H1 (cell line): ENCODE data around the gene OR10H1. TPM values are rescaled to one million over a fixed set of nuclear protein-coding genes. Genes with fewer than 3 reads are reported as not detected.

Experiments used
- CTCF ChIA-PET: fragments of 300-600 bp; sonication (Branson Sonifier 250); formaldehyde crosslinking; loops from one replicate; lab custom pipeline; 2021; ENCODE audit not compliant: partially characterized antibody; lab: Charles Lee
- POLR2A ChIA-PET: fragments of 300-600 bp; sonication (Branson Sonifier 250); formaldehyde crosslinking; loops from one replicate; lab custom pipeline; 2021; ENCODE audit warnings: inconsistent platforms; ENCODE audit not compliant: partially characterized antibody; lab: Charles Lee
- DNase-seq, 2 experiments: peaks; one replicate each; pipeline versions ENCODE4 v3.0.0 to v3.0.0-alpha.2; 2010 to 2022; ENCODE audit warnings: low spot score in 2 of 2, low read depth in 1 of 2, mixed read lengths in 1 of 2
- FAIRE-seq: peaks from 2 replicates; lab custom pipeline; 2011; peaks lifted over from hg19 to GRCh38; lab: Jason Lieb, UNC
- H2AFZ ChIP-seq: 2 replicates; pipeline ENCODE4 v1.8.1; 2012; ENCODE audit warnings: low read length, inconsistent platforms
- H2AK5ac ChIP-seq: 2 replicates; pipeline ENCODE4 v1.6.1; 2013; ENCODE audit warnings: low read depth, low read length
- H2BK120ac ChIP-seq: replicated peaks from 2 replicates; pipeline ENCODE3; 2013; ENCODE audit warnings: low read depth, low read length, inconsistent platforms
- H2BK12ac ChIP-seq: 2 replicates; pipeline ENCODE4 v1.6.1; 2013; ENCODE audit warnings: low read depth, low read length
- H2BK15ac ChIP-seq: 2 replicates; pipeline ENCODE4 v1.6.1; 2013; ENCODE audit warnings: low read length
- H2BK20ac ChIP-seq: 2 replicates; pipeline ENCODE4 v1.6.1; 2013; ENCODE audit warnings: low read length
- H2BK5ac ChIP-seq: 2 replicates; pipeline ENCODE4 v1.6.1; 2013; ENCODE audit warnings: low read depth, low read length
- H3K14ac ChIP-seq: 2 replicates; pipeline ENCODE4 v1.6.1; 2013; ENCODE audit warnings: inconsistent platforms; ENCODE audit not compliant: insufficient read length
- H3K18ac ChIP-seq: 2 replicates; pipeline ENCODE4 v1.6.1; 2013; ENCODE audit warnings: low read length; ENCODE audit errors: extremely low read depth
- H3K23ac ChIP-seq: 2 replicates; pipeline ENCODE4 v1.6.1; 2013; ENCODE audit warnings: inconsistent platforms; ENCODE audit not compliant: insufficient read length
- H3K23me2 ChIP-seq: 2 replicates; pipeline ENCODE4 v1.6.1; 2013; ENCODE audit warnings: low read depth, low read length
- H3K27ac ChIP-seq: 2 replicates; pipeline ENCODE4 v1.6.1; 2011; ENCODE audit warnings: low read depth, low read length, inconsistent platforms
- H3K27me3 ChIP-seq, 4 experiments: replicated peaks in 1 of 4; 1 replicate in 1 of 4; 2 replicates in 3 of 4; pipeline versions ENCODE4 v1.6.1 to v1.8.1; 2011 to 2013; ENCODE audit warnings: low read length in 3 of 4, mild to moderate bottlenecking in 3 of 4, inconsistent platforms in 2 of 4, mixed read lengths in 2 of 4, moderate library complexity in 1 of 4; ENCODE audit not compliant: control insufficient read depth in 3 of 4, insufficient read depth in 3 of 4; ENCODE audit errors: extremely low read depth in 1 of 4
- H3K36me3 ChIP-seq, 4 experiments: 2 replicates each; pipeline versions ENCODE4 v1.6.1 to v1.8.1; 2011 to 2013; ENCODE audit warnings: mild to moderate bottlenecking in 4 of 4, low read length in 3 of 4, moderate library complexity in 2 of 4, control low read depth in 1 of 4, inconsistent platforms in 1 of 4; ENCODE audit not compliant: insufficient read depth in 4 of 4, control insufficient read depth in 2 of 4
- H3K4ac ChIP-seq: replicated peaks from 2 replicates; pipeline ENCODE3; 2013; ENCODE audit warnings: low read length, low read depth, mixed read lengths, inconsistent platforms; ENCODE audit not compliant: insufficient read length
- H3K4me1 ChIP-seq, 4 experiments: replicated peaks in 1 of 4; 1 replicate in 1 of 4; 2 replicates in 3 of 4; pipeline versions ENCODE4 v1.6.1 to v1.8.1; 2011 to 2013; ENCODE audit warnings: low read length in 3 of 4, inconsistent platforms in 2 of 4, mixed read lengths in 1 of 4; ENCODE audit not compliant: insufficient read depth in 4 of 4, control insufficient read depth in 3 of 4
- H3K4me2 ChIP-seq, 2 experiments: 2 replicates each; pipeline versions ENCODE4 v1.6.1 to v1.8.1; 2011 to 2013; ENCODE audit warnings: low read depth in 2 of 2, low read length in 2 of 2, control low read depth in 1 of 2, inconsistent platforms in 1 of 2, mild to moderate bottlenecking in 1 of 2; ENCODE audit not compliant: insufficient read depth in 1 of 2
- H3K4me3 ChIP-seq, 4 experiments: fragments of 200-600, 300-600 bp in 1 of 4; sonication (generic), shearing (Covaris generic), sonication (Bioruptor Twin) in 1 of 4; 2 replicates each; pipeline versions ENCODE4 v1.5.1 to v1.8.1; 2011 to 2016; ENCODE audit warnings: low read length in 4 of 4, low read depth in 3 of 4, control low read depth in 2 of 4, inconsistent platforms in 2 of 4, mild to moderate bottlenecking in 2 of 4, mixed read lengths in 1 of 4, moderate library complexity in 1 of 4; ENCODE audit not compliant: insufficient read depth in 2 of 4; ENCODE audit errors: extremely low read depth in 1 of 4
- H3K56ac ChIP-seq: replicated peaks from 2 replicates; pipeline ENCODE3; 2013; ENCODE audit warnings: low read depth, mild to moderate bottlenecking, mixed read lengths, low read length, inconsistent platforms; ENCODE audit not compliant: insufficient read length
- H3K79me1 ChIP-seq: 2 replicates; pipeline ENCODE4 v1.6.1; 2013; ENCODE audit warnings: low read depth, low read length, control low read depth
- H3K79me2 ChIP-seq, 2 experiments: 2 replicates each; pipeline versions ENCODE4 v1.6.1 to v1.8.1; 2012 to 2013; ENCODE audit warnings: low read length in 2 of 2, mild to moderate bottlenecking in 2 of 2, inconsistent platforms in 1 of 2; ENCODE audit not compliant: insufficient read depth in 2 of 2, control insufficient read depth in 1 of 2
- H3K9ac ChIP-seq, 4 experiments: replicated peaks in 1 of 4; 1 replicate in 1 of 4; 2 replicates in 3 of 4; pipeline versions ENCODE4 v1.6.1 to v1.8.1; 2011 to 2013; ENCODE audit warnings: low read depth in 3 of 4, low read length in 3 of 4, control low read depth in 2 of 4, mild to moderate bottlenecking in 2 of 4, moderate library complexity in 2 of 4, inconsistent platforms in 1 of 4; ENCODE audit errors: extremely low read depth in 1 of 4
- H3K9me3 ChIP-seq, 2 experiments: 2 replicates each; pipeline versions ENCODE4 v1.6.1 to v1.8.1; 2012 to 2013; ENCODE audit warnings: mild to moderate bottlenecking in 2 of 2, moderate library complexity in 2 of 2, control low read depth in 1 of 2, inconsistent platforms in 1 of 2, low read depth in 1 of 2, low read length in 1 of 2, mixed read lengths in 1 of 2; ENCODE audit not compliant: insufficient read depth in 2 of 2
- H4K20me1 ChIP-seq, 2 experiments: replicated peaks in 1 of 2; 2 replicates each; pipeline versions ENCODE3 to v1.8.1; 2011 to 2013; ENCODE audit warnings: inconsistent platforms in 2 of 2, low read length in 2 of 2, mild to moderate bottlenecking in 1 of 2; ENCODE audit not compliant: insufficient read depth in 2 of 2, control insufficient read depth in 1 of 2
- H4K5ac ChIP-seq: 2 replicates; pipeline ENCODE4 v1.6.1; 2013; ENCODE audit warnings: low read length, low read depth, mixed read lengths, inconsistent platforms; ENCODE audit not compliant: insufficient read length
- H4K8ac ChIP-seq: 2 replicates; pipeline ENCODE4 v1.8.0; 2013; ENCODE audit warnings: mild to moderate bottlenecking, moderate library complexity, low read length, inconsistent platforms; ENCODE audit not compliant: insufficient read depth; ENCODE audit errors: extremely low read depth
- H4K91ac ChIP-seq: replicated peaks from 2 replicates; pipeline ENCODE3; 2013; ENCODE audit warnings: low read length, mixed read lengths, inconsistent platforms; ENCODE audit not compliant: insufficient read length
- CEBPB ChIP-seq: IDR thresholded peaks from 2 replicates; pipeline ENCODE4 v1.6.1; 2012; ENCODE audit warnings: low read depth, low read length
- HDAC6 ChIP-seq: IDR thresholded peaks from one replicate; pipeline ENCODE4 v1.7.1; 2012; ENCODE audit warnings: low read depth, mild to moderate bottlenecking, inconsistent platforms, low read length, moderate library complexity
- POU5F1 ChIP-seq: IDR thresholded peaks from 2 replicates; pipeline ENCODE4 v1.6.1; 2011; ENCODE audit warnings: low read depth, mild to moderate bottlenecking, low read length, moderate library complexity
- RXRA ChIP-seq: IDR thresholded peaks from 2 replicates; pipeline ENCODE4 v1.6.1; 2011; ENCODE audit warnings: low read depth, mild to moderate bottlenecking, low read length, moderate library complexity; ENCODE audit not compliant: insufficient read depth
- WGBS, 2 experiments: shearing (Covaris generic) in 1 of 2; methylation state at CpG; one replicate each; pipeline versions ENCODE4 v1.1.6 to v1.1.7; 2013 to 2015; ENCODE audit warnings: low lambda C conversion rate in 2 of 2, mixed read lengths in 2 of 2, inconsistent platforms in 1 of 2, low coverage in 1 of 2, missing lambda C conversion rate in 1 of 2; ENCODE audit not compliant: insufficient replicate concordance in 2 of 2, insufficient coverage in 1 of 2, insufficient read length in 1 of 2; ENCODE audit errors: extremely low coverage in 1 of 2, missing lambda C conversion rate in 1 of 2; 5-methylcytosine and 5-hydroxymethylcytosine counted together
- polyA plus RNA-seq, 7 experiments: library from polyadenylated mRNA; depleted of rRNA in 3 of 7; stranded (reverse) in 5 of 7; unstranded in 2 of 7; fragments of >200 nt in 5 of 7; fragments of 200-250 nt in 2 of 7; gene quantifications; 1 replicate in 5 of 7; 2 replicates in 1 of 7; 4 replicates in 1 of 7; pipeline versions ENCODE4 v1.2.1 to v1.2.3, GENCODE V29; 2011 to 2013; ENCODE audit warnings: missing spikeins in 2 of 7, mixed read lengths in 2 of 7
- total RNA-seq: library from RNA; stranded (reverse); fragmentation: NEBNext Ultra II Directional; extraction: Animal tissue kit (Norgen Biotek cat#: 25700); gene quantifications from 2 replicates; pipeline ENCODE4 v1.2.1, GENCODE V29; 2021
- TF ChIP-seq, protein P1 (sequence below), 3 experiments: IDR thresholded peaks; 1 replicate in 2 of 3; 2 replicates in 1 of 3; pipeline versions ENCODE4 v1.5.1 to v1.6.1; 2011; ENCODE audit warnings: low read length in 3 of 3, mild to moderate bottlenecking in 3 of 3, inconsistent platforms in 2 of 3, low read depth in 1 of 3, moderate library complexity in 1 of 3; ENCODE audit not compliant: insufficient read depth in 1 of 3; ENCODE audit errors: control extremely low read depth in 1 of 3

OR10H1 gene
- total and polyA plus RNA-seq, 2 of the 8 experiments (the other 6 are each of a cell fraction or from before 2014, with no cell fraction given), result not detected

GRCh38 chr19:15836330-15837220 is 21.1 kb upstream of the OR10H1 start:
- H3K23me2 ChIP-seq, result no peaks in the 10 kb centered on the region
- no peaks in the 10 kb centered on the region for H3K27me3 ChIP-seq
- no peak overlapping the region for H3K14ac ChIP-seq
- no peak overlapping the region for H2BK20ac ChIP-seq
- no peak overlapping the region for H2BK5ac ChIP-seq
- ChIA-PET CTCF (interaction anchor here (0.6 kb wide), 1 partner anchor 189 kb away, joined by 3 read pairs; no protein-coding TSS in a partner anchor), POLR2A (no interaction called here)
- no peak overlapping the region for H3K9ac ChIP-seq
- WGBS, 2 experiments, result 82% methylated on average over 38 of the region's 65 CpGs; no CpG with 5 or more reads in 1 of the 2 experiments
- no peak overlapping the region for H2BK12ac ChIP-seq
- H3K18ac ChIP-seq, result no peak overlapping the region
- no peaks in the 10 kb centered on the region for H3K79me1 ChIP-seq
- no peak overlapping the region for H2AFZ ChIP-seq
- no peak overlapping the region for H2BK15ac ChIP-seq
- DNase-seq (no peak), FAIRE-seq (no peak)
- no peak overlapping the region for H4K8ac ChIP-seq
- H3K23ac ChIP-seq, result no peak overlapping the region
- TF ChIP-seq CEBPB (no peak), HDAC6 (no peak), RXRA (no peak), POU5F1 (no peak)
- TF ChIP-seq, protein P1, sequence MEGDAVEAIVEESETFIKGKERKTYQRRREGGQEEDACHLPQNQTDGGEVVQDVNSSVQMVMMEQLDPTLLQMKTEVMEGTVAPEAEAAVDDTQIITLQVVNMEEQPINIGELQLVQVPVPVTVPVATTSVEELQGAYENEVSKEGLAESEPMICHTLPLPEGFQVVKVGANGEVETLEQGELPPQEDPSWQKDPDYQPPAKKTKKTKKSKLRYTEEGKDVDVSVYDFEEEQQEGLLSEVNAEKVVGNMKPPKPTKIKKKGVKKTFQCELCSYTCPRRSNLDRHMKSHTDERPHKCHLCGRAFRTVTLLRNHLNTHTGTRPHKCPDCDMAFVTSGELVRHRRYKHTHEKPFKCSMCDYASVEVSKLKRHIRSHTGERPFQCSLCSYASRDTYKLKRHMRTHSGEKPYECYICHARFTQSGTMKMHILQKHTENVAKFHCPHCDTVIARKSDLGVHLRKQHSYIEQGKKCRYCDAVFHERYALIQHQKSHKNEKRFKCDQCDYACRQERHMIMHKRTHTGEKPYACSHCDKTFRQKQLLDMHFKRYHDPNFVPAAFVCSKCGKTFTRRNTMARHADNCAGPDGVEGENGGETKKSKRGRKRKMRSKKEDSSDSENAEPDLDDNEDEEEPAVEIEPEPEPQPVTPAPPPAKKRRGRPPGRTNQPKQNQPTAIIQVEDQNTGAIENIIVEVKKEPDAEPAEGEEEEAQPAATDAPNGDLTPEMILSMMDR (IDR thresholded peaks at IDR 0.05; ENCODE audit: control extremely low read depth in 1 of 3, insufficient read depth in 1 of 3, low read depth in 1 of 3, low read length in 3 of 3), result no peak
- no peaks in the 10 kb centered on the region for H4K20me1 ChIP-seq
- no peaks in the 10 kb centered on the region for H3K79me2 ChIP-seq
- 0 out of 8 replicates have a peak, but pooled peaks cover 0 to 4% (median 0%) of the 10 kb centered on the region in 4 experiments for H3K36me3 ChIP-seq
- no peak overlapping the region for H3K4me2 ChIP-seq
- no peak overlapping the region for H4K91ac ChIP-seq
- H3K56ac ChIP-seq, result no peak overlapping the region
- no peak overlapping the region for H2AK5ac ChIP-seq
- H3K27ac ChIP-seq, result no peak overlapping the region
- H3K4me1 ChIP-seq, result no peaks in the 10 kb centered on the region
- peaks cover 59 to 81% of the 10 kb centered on the region in 2 experiments for H3K9me3 ChIP-seq
- H3K4ac ChIP-seq, result no peak overlapping the region
- no peak overlapping the region for H4K5ac ChIP-seq
- no peak overlapping the region for H2BK120ac ChIP-seq
- H3K4me3 ChIP-seq, result no peak overlapping the region
